SHP77 (cell line): ENCODE measurements around the gene C9orf78.
"Not testable (repeated sequence)": the region's sequence is repeated elsewhere in the genome, so short reads cannot be mapped to it uniquely, and the experiment has no call there.

Source experiments
- DNase-seq, 2 experiments: peaks; one replicate each; lab custom pipeline; 2025; lab: John Stamatoyannopoulos, UW

The C9orf78 gene

DNA sequence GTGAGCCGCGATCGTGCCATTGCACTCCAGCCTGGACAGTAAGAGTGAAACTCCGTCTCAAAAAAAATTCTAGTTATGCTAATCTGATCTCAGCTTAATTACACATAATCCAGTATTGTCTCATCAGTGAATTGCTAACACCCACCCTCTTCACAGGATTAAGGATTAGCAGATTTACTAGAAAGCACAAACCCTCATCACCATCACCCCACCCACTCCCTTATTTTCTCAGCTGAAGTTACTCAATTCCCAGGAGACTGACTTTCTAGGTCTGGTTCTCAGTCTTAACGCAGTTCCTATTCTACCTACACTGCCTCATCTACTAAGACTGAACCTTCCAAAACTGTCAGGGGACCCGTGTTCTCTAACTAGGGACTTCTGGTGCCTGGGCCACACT, 23.1 kb downstream of the C9orf78 start:
- no peak for DNase-seq

GRCh38 chr9:129810788-129811187, 24.3 kb downstream of the C9orf78 start:
- no peak for DNase-seq

DNA sequence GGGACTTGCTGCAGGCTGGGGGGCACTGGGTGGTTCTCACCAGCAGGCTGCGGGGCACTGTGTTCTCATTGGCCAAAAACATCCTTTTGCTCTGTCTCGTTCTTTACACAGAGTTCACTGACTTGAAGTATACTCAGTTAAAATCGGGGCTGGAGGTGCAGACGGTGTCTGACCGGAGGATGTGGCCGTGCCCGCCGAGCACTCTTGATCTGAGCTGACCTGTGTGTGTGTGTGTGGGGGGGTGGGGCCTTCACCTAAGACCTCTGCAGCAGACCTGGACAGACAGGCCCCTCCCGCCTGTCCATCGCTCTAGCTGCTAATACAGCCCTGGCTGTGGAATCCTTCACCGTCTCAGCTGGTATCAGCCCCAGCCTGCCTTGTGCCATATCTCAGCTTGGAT, 25.0 kb downstream of the C9orf78 start:
- no peak for DNase-seq

GRCh38 chr9:129809346-129809745, 25.7 kb downstream of the C9orf78 start:
- DNase-seq = no peak

DNA sequence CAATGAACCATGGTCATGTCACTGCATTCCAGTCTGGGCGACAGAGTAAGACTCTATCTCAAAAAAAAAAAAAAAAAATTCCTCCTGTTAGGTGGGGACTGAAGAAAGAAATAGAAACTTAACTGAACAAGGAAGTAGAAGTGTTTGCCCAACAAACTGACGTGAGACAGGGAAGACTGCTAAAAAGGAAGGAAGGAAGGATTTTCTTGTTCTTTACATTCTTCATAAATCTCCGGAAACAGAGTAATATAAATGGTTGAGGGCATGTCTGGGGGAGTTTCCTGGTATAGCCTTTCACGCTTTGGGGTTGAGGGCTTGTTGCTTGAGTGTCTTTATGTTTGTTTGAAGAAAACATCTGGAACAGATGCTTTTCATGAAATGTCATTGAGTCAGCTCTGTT, 29.0 kb downstream of the C9orf78 start:
- DNase-seq = no peak

DNA sequence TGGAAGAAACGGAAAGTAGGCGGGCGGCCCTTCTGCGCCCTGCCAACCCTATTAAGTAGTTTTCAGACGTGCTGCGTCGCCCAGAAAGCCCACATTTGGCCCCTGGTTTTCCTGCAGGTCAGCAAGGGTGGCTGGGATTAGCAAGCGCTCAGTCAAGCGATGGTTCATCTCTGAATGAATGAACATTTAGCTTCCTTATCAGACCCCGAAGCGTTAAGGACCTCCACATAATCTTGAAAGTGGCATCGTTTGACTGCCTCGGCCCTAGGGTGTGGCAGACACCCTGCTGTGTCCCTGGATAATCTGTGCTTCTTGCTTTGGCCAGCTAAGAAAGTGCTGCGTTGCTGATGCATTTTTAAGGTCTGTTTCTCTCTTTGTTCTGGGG, 31.4 kb downstream of the C9orf78 start:
- no peak for DNase-seq

DNA sequence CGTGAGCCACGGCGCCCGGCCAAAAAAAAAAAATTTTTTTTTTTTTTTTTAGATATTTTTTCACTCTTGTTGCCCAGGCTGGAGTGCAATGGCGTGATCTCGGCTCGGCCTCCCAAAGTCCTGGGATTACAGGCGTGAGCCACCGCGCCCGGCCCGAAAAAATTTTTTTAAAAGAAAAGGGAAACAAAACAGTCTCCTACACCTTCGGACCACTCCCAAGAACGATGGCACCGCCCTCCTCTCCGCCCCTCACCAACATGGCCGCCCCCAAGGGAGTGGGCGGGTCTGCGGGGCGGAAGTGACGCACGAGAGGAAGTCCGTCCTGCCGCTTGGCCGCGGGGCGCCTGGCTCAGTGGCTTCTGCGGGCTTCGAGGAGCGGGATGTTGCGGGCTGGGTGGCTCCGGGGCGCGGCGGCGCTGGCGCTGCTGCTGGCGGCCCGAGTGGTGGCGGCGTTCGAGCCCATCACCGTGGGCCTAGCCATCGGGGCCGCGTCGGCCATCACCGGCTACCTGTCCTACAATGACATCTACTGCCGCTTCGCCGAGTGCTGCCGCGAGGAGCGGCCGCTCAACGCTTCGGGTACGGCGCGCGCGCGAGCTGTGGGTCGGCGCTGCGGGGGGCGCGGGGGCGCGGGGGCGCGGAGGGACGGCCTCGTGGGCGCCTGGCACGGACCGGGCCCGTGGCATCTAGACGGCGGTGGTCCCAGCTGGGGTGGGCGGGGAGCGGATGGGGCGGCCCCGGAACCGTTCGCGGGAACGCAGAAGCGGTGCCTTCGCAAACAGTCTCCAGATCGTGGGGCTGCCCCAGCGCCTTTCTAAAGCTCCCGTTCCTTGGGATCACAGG, 32.0 kb downstream of the C9orf78 start, which contains the start of gene TOR1B:
TSS of gene TOR1B (plus strand) at position 352 of the 843 bp plus-strand sequence. CDS start at position 381, 29 bp downstream.
- DNase-seq = peak; percentile 81 to 85

- DNase-seq = no peak
Measured at GRCh38 chr9:129801504-129801903, 33.6 kb downstream of the C9orf78 start.

DNA sequence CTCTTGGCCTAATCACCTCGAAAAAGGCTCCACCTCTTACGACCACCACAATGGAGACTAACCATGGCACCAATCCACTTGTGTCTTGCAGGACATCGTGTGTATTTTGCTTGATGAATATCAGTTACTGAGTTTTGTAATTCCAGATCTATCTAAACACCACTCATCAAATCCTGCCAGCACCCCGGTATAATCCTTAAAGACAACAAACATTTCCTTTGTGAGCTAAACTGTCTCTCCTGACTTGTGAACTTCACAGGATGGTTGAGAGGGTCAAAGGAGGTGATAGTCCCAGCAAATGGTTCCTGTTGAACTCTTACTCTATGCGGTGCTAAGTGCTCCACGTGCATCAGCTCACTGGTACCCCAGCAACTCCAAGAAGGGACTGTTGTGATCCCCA, 36.1 kb downstream of the C9orf78 start:
- no peak for DNase-seq

DNA sequence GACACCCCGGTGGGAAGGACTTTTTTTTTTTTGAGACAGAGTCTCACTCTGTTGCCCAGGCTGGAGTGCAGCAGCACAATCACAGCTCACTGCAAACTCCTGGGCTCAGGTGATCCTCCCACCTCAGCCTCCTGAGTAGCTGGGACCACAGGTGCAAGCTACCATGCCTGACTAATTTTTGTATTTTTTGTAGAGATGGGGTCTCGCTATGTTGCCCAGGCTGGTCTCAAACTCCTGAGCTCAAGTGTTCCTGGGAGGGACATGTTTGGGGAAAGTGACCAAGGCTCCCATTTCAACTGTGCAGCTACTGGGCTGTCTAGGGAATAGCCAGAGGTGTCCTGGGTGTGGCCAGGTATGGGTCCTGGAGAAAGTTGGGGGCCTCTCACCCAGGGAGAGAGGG, 39.0 kb downstream of the C9orf78 start:
- DNase-seq = not testable (repeated sequence)

DNA sequence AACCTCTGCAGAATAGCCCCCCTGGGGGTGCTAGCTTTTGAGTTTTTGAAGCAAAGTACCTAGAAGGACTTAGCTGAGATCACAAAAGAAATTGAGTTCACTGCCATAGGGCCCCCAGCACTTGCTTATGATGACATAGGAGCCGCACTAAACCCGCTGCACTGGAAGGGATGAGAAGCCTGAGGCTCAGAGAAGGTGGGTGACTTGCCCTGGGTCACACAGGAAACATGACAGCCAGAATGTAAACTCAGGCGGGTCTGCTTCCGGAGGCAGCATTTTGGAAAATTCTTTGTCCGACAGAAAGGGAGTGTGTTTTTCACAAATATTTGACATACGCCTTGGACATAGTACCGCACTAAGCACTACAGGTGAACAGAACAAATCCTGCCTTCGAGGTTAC, 40.5 kb downstream of the C9orf78 start:
- DNase-seq = no peak

- DNase-seq = no peak
Measured at GRCh38 chr9:129786481-129786880, 48.6 kb downstream of the C9orf78 start.

GRCh38 chr9:129785866-129786265, 49.2 kb downstream of the C9orf78 start:
- DNase-seq = no peak

- DNase-seq = not testable (repeated sequence)
Measured at GRCh38 chr9:129784970-129785369, 50.1 kb downstream of the C9orf78 start.

GRCh38 chr9:129783516-129784361, 51.3 kb downstream of the C9orf78 start:
- peak; percentile 60 to 64 for DNase-seq

GRCh38 chr9:129781981-129782380, 53.1 kb downstream of the C9orf78 start:
- DNase-seq = no peak

DNA sequence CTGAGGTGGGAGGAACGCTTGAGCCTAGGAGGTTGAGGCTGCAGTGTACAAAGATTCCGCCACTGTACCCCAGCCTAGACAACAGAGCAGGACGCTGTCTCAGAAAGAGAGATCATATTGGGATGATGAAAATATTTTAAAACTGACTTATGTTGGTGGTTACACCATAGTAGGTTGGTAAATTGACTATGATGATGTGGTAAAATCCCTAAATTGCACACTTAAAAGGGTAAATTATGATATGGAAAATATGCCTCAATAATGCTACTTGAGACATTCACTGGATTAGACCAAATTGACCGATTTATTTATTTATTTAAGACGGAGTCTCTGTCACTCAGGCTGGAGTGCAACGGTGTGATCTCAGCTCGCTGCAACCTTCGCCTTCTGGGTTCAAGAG, 53.9 kb downstream of the C9orf78 start:
- no peak for DNase-seq

GRCh38 chr9:129779560-129780190, 55.4 kb downstream of the C9orf78 start:
- no peak for DNase-seq

- no peak for DNase-seq
Measured at GRCh38 chr9:129778469-129778868, 56.6 kb downstream of the C9orf78 start.

DNA sequence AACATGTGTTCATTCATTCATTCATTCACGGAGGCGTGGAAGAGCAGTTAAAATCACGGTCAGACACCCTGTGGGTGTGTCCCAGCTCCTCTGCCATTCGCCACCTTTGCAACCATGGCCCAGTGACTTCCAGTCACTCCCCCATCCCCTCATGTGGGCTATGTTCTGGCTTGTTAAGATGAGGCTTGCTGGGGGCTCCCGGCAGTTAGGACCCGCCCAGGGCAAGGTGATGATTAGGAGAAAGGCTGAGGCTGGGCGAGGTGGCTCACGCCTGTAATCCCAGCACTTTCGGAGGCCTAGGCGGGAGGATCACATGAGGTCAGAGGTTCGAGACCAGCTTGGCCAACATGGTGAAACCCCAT, 57.3 kb downstream of the C9orf78 start:
- no peak for DNase-seq
